8988T (cell line): ENCODE results near the gene RIPOR3.
"Not testable (repeated sequence)": the region's sequence is repeated elsewhere in the genome, so short reads cannot be mapped to it uniquely, and the experiment has no call there.

Experiments used
- DNase-seq: peaks from one replicate; pipeline ENCODE4 v3.0.0; 2011

Gene RIPOR3

DNA sequence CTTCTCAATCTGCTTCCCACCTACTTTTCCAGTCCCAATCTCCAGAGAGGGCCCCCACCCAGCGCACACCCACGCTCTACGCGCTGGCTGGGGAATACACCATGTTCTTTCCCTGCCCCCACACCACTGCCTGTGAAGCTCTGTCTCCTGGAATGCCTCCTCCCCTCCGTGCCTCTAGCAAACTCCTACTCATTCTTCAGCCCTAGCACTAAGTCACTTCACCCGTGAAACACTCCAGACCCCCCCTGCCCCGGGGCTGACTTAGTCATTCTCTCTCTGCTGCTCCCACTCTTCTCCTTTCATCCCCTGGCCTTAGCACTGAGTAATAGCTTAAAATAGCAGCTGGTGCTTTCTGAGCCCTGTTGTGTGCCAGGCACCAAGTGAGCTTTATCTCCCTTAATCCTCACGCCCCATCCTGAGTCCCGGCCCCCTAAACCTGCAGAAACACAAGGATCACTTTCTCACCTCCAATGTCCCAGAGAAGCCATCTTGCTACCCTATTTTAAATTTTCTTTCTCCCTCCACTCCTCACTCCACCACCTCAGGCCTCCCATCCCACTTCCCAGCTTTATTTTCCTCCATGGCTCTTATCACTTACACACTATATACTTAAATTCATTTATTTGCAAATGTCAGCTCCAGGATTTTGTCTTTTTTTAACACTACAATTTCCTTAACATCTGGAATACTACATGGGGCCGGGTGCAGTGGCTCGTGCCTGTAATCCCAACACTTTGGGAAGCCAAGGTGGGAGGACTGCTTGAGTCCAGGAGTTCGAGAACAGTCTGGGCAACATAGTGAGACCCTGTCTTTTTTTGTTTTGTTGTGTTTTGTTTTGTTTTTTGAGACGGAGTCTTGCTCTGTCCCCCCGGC lies 33.7 kb upstream of the RIPOR3 start:
- no peak for DNase-seq

DNA sequence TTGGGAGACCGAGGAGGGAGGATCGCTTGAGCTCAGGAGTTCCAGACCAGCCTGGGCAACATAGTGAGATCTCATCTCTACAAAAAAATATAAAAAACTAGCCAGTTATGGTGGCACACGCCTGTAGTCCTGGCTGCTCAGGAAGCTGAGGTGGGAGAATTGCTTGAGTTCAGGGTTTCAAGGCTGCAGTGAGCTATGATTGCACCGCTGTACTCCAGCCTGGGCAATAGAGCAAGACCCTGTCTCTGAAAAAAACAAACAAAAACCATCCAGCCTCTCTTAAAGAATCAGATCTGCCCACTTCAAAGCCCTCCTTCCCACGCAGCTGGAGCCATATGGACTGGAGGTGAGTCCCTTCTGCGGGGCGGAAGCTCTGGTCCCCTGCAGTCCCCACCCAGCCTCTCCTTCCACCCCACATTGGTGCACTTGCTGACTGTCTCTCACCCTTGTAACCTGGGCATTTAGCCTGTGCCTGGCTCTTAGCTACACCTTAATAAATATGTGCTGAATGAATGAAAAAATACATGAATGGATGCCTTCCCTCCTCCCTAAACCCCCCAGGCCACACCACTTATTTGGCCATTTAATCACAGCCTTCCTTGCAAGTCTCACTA lies 32.9 kb upstream of the RIPOR3 start:
- no peak for DNase-seq

DNA sequence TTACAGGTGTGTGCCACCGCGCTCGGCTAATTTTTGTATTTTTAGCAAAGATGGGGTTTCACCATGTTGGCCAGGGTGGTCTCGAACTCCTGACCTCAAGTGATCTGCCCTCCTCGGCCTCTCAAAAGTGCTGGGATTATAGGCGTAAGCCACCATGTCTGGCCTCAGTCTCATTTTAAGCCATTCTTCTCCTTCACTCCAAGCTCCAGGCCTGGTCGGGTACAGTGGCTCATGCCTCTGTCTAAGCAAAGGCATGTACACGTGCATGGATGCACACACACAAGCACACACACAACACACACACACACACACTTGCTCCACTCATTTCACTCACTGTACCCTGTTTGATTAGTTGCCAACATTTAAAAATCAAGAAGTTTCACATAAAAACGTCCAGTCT lies 32.3 kb upstream of the RIPOR3 start:
- DNase-seq: no peak

DNA sequence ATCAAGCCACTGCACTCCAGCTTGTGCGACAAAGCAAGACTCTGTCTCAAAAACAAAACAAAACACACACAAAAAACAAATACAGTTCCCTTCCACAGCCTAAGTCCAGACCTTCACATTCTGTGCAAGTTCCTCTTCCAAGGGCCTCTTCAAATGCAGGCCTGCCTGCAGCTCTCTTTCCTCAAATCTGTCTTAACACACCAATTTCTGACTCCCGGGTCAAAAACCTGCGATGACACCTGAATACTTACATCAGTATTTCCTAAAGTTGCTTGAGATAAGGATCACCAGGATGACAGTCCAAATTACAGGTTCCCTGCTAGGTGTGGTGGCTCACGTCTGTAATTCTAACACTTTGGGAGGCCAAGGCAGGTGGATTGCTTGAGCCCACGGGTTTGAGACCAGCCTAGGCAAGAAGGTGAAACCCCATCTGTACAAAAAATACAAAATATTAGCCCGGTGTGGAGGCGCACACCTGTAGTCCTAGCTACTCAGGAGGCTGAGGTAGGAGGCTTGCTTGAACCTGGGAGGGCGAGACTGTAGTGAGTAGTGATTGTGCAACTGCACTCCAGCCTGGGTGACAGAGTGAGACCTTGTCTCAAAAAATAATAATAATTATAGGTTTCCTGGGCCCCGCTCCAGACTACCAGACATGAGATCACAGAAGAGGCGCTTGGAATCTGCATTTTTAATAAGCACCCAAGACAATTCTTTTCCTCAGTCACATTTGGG lies 31.2 kb upstream of the RIPOR3 start:
- no peak for DNase-seq

DNA sequence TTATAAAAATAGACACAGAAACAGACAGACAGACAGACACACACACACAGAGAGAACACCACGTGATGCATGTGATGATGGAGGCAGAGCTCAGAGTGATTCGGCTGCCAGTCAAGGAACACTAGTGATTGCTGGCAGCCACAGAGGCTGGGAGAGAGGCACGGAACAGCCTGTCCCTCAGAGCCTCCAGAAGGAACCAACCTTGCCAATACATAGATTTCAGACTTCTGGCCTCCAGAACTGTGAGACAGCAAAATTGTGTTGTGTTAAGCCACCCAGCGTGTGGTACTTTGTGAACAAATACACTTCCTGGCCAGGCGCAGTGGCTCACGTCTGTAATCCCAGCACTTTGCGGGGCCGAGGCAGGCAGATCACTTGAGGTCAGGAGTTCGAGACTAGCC lies 30.5 kb upstream of the RIPOR3 start:
- no peak for DNase-seq

DNA sequence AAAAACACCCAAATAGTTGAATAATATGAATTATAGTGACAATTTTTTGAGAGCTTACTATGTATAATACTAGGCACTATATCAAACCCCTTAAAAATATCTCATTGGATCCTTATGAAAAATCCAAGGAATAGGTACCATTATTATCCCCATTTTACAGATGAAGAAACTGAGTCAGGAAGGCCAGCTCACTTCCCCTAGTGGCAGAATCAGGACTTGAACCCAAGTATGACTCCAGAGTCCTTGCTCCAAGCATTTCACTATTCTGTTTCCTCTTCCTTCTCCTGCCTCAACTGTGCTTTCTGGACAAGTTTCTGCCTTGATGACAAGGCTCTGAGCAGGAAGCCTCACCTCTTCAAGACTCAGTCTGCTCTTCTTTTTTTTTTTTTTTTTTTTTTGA lies 29.2 kb upstream of the RIPOR3 start:
- no peak for DNase-seq

DNA sequence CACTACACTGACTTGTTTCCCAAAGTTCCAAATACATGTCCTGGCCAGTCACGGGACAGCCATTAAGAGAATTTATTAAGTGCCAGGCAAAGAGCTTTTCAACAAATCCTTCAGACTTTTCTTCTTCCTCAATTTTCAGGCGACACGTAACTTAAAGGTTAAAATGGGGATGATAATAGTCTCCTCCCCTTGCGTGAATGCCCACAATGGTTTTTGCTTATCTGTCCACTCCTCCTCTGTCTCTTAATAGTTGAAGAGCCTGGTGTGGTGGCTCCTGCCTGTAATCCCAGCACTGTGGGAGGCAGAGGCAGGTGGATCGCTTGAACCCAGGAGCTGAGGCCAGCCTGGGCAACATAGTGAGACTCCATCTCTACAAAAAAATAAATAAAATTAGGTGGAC lies 28.7 kb upstream of the RIPOR3 start:
- DNase-seq: no peak

DNA sequence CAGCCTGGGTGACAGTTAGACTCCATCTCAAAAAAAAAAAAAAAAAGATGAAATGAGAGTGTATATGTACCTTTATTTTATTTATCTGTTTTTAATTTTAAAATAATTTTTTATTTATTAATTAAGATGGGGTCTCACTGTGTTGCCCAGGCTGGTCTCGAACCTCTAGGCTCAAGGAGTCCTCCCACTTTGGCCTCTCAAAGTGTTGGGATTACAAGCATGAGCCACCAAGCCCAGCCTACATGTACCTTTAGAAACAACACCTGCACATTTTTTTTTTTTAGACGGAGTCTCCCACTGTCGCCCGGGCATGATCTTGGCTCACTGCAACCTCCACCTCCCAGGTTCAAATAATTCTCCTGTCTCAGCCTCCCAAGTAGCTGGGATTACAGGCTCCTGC lies 28.0 kb upstream of the RIPOR3 start:
- DNase-seq: no peak

DNA sequence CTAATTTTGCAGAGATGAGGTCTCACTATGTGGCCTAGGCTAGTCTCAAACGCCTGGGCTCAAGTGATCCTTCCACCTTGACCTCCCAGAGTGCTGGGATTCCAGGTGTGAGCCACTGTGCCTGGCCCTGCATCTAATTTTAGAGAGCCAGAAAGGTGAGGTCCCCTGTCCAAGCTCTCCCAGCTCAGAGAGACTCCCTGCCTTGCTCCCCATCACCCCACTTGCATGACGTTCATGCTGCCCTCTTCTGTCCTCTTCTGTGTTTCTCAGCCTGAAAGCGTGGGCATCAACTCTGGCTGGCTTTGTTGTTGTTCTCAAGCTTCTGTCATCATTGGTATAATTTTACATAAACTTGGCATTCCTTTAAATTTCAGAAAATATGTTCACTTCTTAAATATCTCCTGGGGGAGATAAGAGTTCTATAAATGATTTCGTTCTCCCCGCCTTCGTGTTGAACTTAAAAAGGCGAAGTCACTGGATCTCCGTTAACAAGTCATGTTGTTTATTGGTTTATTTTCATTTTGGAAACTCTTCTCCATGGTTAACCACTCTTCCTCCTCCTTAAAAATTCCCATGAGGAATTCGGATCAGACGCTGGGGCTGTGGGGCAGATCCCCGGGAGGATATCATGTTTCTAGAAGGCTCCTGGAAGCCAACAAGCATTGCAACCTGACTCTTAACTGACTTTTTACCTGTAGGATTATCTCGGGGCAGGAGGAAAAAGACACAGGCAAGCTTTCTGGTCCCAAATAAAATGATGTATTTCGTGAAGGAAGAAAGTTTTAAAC lies 26.8 kb upstream of the RIPOR3 start:
- no peak for DNase-seq

DNA sequence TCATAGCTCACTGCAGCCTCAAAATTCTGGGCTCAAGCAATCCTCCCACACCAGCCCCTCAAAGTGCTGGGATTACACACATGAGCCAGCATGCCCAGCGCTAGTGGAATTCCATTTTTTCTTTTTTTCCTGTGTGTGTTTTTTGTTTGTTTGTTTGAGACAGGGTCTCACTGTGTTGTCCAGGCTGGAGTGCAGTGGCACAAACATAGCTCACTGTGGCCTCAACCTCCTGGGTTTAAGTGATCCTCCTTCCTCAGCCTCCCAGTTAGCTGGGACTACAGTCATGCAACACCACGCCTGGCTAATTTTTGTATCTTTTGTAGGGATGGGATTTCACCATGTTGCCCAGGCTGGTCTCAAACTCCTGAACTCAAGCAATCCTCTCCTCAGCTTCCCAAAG lies 26.0 kb upstream of the RIPOR3 start:
- DNase-seq: no peak

DNA sequence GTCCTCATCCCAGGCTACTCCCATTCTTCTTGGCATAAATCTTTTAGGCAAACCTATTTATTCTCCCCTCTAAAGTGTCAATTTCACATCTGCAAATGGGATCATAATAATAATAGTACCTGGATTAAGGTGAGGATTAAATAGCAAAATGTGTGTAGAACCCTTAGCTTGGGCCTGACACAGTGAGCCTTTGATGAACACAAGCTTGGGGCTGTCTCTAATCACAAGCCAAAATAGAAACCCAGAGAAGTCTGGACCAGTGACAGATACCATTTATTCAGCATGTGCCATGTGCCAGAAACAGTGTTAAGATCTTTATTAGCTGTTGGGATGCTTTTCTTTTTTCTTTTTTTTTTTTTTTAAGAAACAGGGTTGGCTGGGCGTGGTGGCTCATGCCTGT lies 25.2 kb upstream of the RIPOR3 start:
- no peak for DNase-seq

DNA sequence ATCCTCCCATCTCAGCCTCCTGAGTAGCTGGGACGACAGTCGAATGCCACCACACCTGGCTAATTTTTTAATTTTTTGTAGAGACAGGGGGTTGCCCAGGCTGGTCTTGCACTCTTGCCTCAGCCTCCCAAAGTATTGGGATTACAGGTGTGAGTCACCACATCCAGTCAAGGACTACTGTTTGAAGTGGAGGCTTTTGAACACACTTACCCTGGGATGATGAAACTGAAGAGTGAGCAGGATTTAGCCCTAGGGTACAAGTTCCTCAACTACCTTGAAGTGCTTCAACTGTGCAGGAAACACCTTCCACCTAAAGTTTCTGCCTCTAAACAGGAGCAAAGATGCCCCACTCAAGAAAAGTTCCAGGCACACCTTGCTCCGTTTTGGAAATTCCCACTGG lies 24.4 kb upstream of the RIPOR3 start:
- DNase-seq: no peak

DNA sequence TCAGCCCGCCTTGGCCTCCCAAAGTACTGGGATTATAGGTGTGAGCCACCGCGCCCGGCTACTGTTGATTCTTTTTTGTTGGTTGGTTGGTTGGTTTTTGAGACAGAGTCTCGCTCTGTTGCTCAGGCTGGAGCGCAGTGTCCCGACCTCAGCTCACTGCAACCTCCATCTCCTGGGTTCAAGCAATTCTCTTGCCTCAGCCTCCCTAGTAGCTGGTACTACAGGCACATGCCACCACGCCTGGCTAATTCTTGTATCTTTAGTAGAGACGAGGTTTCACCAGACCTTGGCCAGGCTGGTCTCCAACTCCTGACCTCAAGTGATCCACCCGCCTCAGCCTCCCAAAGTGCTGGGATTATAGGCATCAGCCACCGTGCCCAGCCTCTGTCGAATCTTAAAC lies 23.1 kb upstream of the RIPOR3 start:
- DNase-seq: not testable (repeated sequence)

DNA sequence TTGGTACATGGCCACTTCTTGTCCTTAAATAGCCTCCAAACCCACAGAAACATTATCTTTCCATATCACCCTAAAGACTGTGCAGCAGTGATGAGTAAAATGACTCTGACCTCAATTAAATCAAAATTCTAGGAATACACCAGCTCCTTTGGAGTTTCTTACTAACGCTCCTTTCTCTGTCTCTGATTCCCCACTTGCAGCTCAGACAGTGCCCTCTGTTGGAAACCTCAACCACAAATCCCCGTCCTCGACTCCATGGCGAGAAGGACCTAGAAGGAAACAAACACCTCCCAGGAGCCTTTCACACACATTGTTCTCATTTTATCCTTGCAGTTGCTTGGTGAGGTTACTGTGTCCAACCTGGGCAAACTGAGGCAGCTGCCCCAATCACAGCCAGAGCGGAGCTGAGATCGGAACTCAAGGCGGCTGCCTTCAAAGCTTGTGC lies 22.3 kb upstream of the RIPOR3 start:
- no peak for DNase-seq

DNA sequence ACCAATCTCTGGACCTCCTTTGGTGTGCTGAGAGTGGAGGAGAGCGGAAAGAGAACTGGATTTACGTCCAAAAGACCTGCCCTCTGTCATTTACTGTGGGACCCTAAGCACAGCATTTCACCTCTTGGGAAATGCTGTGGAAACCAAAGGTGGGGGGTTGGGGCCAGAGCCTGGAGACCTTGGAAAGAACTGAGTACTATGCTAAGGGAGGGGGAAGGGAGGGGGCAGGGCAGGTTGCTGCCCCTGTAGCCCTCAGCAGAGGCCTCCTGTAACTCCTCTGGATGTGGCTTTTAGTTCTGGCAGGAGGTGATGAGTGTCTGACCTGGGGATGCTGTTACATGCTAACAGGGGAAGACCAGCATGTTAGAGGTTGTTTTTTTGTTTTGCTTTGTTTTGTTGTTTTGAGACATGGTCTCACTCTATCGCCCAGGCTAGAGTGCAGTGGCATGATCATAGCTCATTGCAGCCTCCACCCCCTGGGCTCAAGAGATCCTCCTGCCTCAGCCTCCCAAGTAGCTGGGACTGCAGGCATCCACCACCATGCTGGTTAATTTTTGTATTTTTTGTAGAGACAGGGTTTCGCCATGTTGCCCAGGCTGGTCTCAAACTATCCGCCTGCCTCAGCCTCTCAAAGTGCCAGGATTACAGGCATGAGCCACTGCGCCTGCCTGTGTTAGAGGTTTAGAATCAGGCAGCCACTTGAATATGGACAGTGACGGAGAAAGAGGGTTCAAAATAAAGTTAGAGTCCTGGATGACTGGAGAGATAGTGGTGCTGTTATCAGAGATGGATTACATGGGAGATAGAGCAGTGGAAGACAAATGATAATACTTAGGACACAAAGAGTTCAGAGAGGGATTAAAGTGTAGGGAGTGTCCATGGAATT lies 21.7 kb upstream of the RIPOR3 start:
- no peak for DNase-seq

DNA sequence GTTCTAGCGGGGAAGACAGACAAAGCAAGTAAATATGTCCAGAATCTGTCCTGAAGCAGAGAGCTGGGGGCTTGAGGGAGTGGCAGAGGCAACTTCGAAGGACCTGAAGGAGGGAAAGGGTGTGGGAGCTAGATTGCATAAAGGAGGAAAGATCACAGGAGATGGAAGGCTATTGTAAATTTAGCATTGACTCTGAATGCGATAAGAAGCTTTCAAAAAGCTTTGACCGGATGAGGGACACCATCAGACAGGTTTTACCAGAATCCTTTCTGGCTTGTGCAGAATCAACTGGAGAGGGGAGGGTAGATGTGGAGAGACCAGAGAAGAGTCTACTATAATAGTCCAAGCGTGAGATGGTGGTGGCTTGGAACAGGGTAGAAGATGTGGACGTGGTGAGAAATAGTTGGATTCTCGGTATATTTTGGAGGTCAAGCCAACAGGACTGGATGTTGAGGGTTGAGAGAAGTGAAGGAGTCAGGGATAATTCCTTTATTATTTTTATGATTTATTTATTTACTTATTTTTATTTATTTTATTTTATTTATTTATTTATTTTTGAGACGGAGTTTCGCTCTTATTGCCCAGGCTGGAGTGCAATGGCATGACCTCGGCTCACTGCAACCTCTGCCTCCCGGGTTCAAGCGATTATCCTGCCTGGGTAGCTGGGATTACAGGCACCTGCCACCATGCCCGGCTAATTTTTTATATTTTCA lies 19.9 kb upstream of the RIPOR3 start:
- DNase-seq: no peak

DNA sequence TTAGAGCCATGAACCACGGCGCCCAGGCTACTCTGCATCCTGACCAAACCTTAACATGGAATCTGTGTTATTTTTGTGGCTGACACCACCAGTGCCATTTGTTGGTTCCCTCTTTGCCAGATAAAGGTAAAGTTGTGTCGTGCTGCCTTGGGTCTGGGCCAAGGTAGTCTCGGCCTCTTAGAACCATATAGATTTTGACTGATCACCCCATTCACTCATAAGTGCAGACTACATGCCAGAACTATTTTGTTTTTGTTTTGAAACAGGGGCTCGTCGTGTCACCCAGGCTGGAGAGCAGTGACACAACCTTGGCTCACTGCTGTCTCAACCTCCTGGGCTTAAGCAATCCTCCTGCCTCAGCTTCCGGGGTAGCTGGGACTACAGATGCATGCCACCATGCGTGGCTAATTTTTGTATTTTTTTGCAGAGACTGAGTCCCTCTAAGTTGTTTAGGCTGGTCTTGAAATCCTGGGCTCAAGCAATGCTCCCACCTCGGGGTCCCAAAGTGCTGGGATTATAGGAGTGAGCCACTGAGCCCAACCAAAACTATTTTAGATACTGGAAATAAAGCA lies 19.2 kb upstream of the RIPOR3 start:
- no peak for DNase-seq

DNA sequence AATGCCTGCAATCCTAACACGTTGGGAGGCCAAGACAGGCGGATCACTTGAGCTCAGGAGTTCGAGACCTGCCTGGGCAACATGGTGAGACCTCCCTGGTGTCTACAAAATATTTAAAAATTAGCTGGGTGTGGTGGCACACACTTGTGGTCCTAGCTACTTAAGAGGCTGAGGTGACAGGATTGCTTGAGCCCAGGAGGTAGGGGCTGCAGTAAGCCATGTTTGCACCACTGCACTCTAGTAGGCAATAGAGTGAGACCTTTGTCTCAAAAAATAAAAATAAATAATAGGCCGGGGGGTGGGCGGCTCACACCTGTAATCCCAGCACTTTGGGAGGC lies 18.3 kb upstream of the RIPOR3 start:
- DNase-seq: no peak

DNA sequence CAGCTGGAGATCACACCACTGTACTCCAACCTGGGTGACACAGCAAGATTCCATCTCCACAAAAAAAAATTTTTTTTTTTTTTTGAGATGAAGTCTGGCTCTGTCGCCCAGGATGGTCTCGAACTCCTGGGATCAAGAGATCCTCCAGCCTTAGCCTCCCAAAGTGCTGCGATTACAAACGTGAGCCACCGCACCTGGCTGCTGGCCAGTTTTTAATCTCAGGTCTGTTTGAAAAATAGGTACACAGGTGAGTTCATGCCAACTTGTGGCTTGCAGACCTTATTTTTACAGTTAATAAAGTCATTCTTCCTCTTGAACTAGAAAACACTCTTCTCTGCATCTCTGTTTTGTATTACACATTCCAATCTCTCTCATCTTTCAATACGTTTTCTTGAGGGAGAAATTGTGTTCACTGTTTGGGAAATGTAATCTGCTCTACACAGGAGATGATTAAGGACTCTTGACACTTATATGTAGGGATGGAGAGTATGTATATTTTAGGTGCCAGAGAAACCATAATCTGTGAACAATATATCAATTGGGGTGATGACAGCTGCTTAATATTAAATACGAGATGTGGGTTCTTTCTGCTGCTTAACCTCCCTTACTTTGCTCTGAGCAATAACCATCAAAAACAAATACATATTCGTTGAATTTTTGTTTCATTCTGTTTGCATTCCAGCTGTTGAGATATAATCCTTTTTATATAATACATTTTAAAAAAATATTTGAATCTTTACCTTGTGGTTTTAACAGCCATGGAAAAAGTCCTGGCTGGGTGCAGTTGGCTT lies 17.7 kb upstream of the RIPOR3 start:
- no peak for DNase-seq

DNA sequence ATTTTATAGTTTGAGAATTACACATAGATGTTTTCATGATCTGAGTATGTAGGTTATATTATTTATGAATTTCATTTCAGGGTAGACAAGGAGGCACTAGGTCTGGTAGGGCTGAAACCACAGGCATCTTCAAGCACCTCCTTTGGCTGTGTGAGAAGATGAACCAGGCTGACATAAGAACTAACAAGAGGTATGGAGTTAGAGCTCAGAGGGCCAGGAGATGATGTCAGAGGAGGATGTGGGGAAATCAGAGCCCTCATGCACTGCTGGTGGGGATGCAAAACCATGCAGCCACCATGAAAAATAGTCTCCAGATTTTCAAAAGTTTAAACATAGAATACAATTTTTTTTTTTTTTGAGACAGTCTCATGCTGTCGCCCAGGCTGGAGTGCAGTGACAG lies 13.6 kb upstream of the RIPOR3 start:
- no peak for DNase-seq
